Glutamatergic neuron (in vitro differentiated cells): ENCODE data around the gene UGT1A4. TPM values are rescaled to one million over a fixed set of nuclear protein-coding genes. Genes with fewer than 3 reads are reported as not detected.
"Not testable (repeated sequence)": the region's sequence is repeated elsewhere in the genome, so short reads cannot be mapped to it uniquely, and the experiment has no call there.

ENCODE experiments used
- DNase-seq: peaks from one replicate; pipeline ENCODE4 v3.0.0; 2022
- H3K27ac Mint-ChIP-seq: one replicate; pipeline ENCODE4 v1.8.0; 2020; ENCODE audit warnings: mild to moderate bottlenecking, mixed read lengths, inconsistent platforms; ENCODE audit not compliant: unreplicated experiment
- H3K27me3 Mint-ChIP-seq: one replicate; pipeline ENCODE4 v1.8.0; 2020; ENCODE audit warnings: mild to moderate bottlenecking, moderate library complexity, mixed read lengths, inconsistent platforms; ENCODE audit not compliant: unreplicated experiment
- H3K36me3 Mint-ChIP-seq: one replicate; pipeline ENCODE4 v1.8.0; 2020; ENCODE audit warnings: mild to moderate bottlenecking, mixed read lengths, inconsistent platforms; ENCODE audit not compliant: unreplicated experiment
- H3K4me1 Mint-ChIP-seq: one replicate; pipeline ENCODE4 v1.8.0; 2020; ENCODE audit warnings: mild to moderate bottlenecking, low read depth, mixed read lengths, inconsistent platforms; ENCODE audit not compliant: unreplicated experiment
- H3K4me3 Mint-ChIP-seq: one replicate; pipeline ENCODE4 v1.8.0; 2020; ENCODE audit warnings: mild to moderate bottlenecking, mixed read lengths, inconsistent platforms; ENCODE audit not compliant: unreplicated experiment
- H3K9me3 Mint-ChIP-seq: one replicate; pipeline ENCODE4 v1.8.0; 2020; ENCODE audit warnings: mild to moderate bottlenecking, moderate library complexity, mixed read lengths, inconsistent platforms; ENCODE audit not compliant: unreplicated experiment
- CTCF ChIP-seq: fragments of 200-600 bp; sonication (generic); IDR thresholded peaks from one replicate; pipeline ENCODE4 v1.5.0; 2021; ENCODE audit not compliant: partially characterized antibody, unreplicated experiment
- total RNA-seq: library from RNA; stranded (reverse); fragmentation: NEBNext Ultra II Directional; extraction: Animal tissue kit (Norgen Biotek cat#: 25700); gene quantifications from one replicate; pipeline ENCODE4 v1.2.1, GENCODE V29; 2021; ENCODE audit not compliant: unreplicated experiment

UGT1A4 gene
- total RNA-seq, 1 donor from 2014 or later, result not detected

GRCh38 chr2:233740870-233741269 lies 22.3 kb downstream of the UGT1A4 start:
- H3K4me3 Mint-ChIP-seq, result no peak overlapping the region
- H3K9me3 Mint-ChIP-seq, result peaks cover 3% of the 10 kb centered on the region
- TF ChIP-seq CTCF, result no peak
- no peak overlapping the region for H3K27ac Mint-ChIP-seq
- no peak for DNase-seq
- peaks cover 5% of the 10 kb centered on the region for H3K36me3 Mint-ChIP-seq
- H3K27me3 Mint-ChIP-seq, result peaks cover 3% of the 10 kb centered on the region
- H3K4me1 Mint-ChIP-seq, result no peaks in the 10 kb centered on the region

GRCh38 chr2:233743464-233744259 lies 25.1 kb downstream of the UGT1A4 start:
- TF ChIP-seq CTCF, result no peak
- Mint-ChIP-seq H3K36me3 (peaks cover 7% of the 10 kb centered on the region), H3K27ac (no peak overlapping the region), H3K9me3 (peaks cover 5% of the 10 kb centered on the region), H3K27me3 (peaks cover 1% of the 10 kb centered on the region), H3K4me1 (no peaks in the 10 kb centered on the region), H3K4me3 (no peak overlapping the region)
- DNase-seq, result no peak

GRCh38 chr2:233745073-233745755 lies 26.7 kb downstream of the UGT1A4 start:
- H3K4me1 Mint-ChIP-seq, result no peaks in the 10 kb centered on the region
- no peak for TF ChIP-seq CTCF
- H3K4me3 Mint-ChIP-seq, result no peak overlapping the region
- H3K27me3 Mint-ChIP-seq, result peaks cover 3% of the 10 kb centered on the region
- peaks cover 5% of the 10 kb centered on the region for H3K9me3 Mint-ChIP-seq
- DNase-seq, result no peak
- H3K36me3 Mint-ChIP-seq, result peaks cover 7% of the 10 kb centered on the region
- H3K27ac Mint-ChIP-seq, result no peak overlapping the region

GRCh38 chr2:233745838-233746237 lies 27.3 kb downstream of the UGT1A4 start:
- H3K36me3 Mint-ChIP-seq, DNase-seq, H3K27me3 Mint-ChIP-seq, H3K9me3 Mint-ChIP-seq, H3K4me3 Mint-ChIP-seq, H3K4me1 Mint-ChIP-seq, H3K27ac Mint-ChIP-seq: not testable (repeated sequence)

GRCh38 chr2:233746475-233747282 lies 28.1 kb downstream of the UGT1A4 start:
- Mint-ChIP-seq H3K4me3 (no peak overlapping the region), H3K27ac (no peak overlapping the region), H3K27me3 (peaks cover 4% of the 10 kb centered on the region), H3K36me3 (peaks cover 14% of the 10 kb centered on the region), H3K9me3 (peaks cover 7% of the 10 kb centered on the region), H3K4me1 (no peaks in the 10 kb centered on the region)
- no peak for DNase-seq
- no peak for TF ChIP-seq CTCF
